KOPT-K1 (cell line): ENCODE measurements around the gene RNF11.
A peak's percentile ranks its signal among the peaks of the same experiment; 100 is the strongest.

Experiments
- H3K27ac ChIP-seq: fragments of 200-600 bp; sonication (generic); 2 replicates; pipeline ENCODE4 v1.5.1; 2016; ENCODE audit warnings: antibody characterized with exemption, mild to moderate bottlenecking, low read depth, low read length; ENCODE audit not compliant: poor library complexity, severe bottlenecking
- H3K36me3 ChIP-seq: fragments of 200-600 bp; sonication (generic); 2 replicates; pipeline ENCODE4 v1.5.1; 2017; ENCODE audit warnings: antibody characterized with exemption, mild to moderate bottlenecking, low read length, moderate library complexity; ENCODE audit not compliant: insufficient read depth
- H3K9me3 ChIP-seq: fragments of 200-600 bp; sonication (generic); 2 replicates; pipeline ENCODE4 v1.5.1; 2017; ENCODE audit warnings: antibody characterized with exemption, low read length, mild to moderate bottlenecking; ENCODE audit not compliant: insufficient read depth, poor library complexity, severe bottlenecking

The RNF11 gene

DNA sequence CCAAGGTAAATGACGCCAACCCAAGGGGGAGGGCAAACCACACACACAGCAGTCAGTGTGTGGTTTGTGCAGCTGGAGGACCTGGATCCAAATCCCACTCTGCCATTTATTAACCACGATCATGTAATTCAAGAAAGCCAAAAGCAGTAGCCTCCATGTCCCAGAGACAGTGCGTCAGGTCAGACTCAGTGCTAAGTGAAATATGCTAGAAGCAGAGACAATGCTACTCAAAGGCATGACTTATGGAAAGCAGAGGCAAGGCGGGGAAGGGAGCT lies 80.7 kb downstream of the RNF11 start:
- no peaks in the 10 kb centered on the region for H3K36me3 ChIP-seq

DNA sequence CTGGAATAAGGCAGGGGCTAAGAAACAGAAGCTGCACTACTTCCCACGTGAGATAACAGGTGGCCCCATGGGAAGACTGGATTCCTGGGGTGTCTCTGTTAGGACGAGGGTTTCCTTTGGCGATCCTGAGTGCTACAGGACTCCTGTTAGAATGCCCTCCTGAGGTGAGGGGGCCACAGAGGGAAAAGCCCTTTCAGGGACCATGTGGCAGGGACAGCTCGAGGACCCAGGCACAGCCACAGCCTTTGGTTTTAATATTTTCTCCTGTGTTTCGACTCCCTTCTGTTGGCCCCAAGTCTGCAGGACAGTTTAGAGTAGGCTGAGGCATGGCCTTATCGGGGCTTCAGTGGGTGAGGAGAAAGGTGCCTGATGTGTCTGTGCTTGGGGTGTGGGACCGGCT lies 81.7 kb downstream of the RNF11 start:
- no peak overlapping the region for H3K27ac ChIP-seq
- H3K36me3 ChIP-seq = no peaks in the 10 kb centered on the region
- H3K9me3 ChIP-seq = no peaks in the 10 kb centered on the region

More for the DNA sequence above, 80.7 kb downstream of the RNF11 start:
- H3K27ac ChIP-seq = peak overlapping the region; percentile 34
- H3K9me3 ChIP-seq = no peaks in the 10 kb centered on the region

DNA sequence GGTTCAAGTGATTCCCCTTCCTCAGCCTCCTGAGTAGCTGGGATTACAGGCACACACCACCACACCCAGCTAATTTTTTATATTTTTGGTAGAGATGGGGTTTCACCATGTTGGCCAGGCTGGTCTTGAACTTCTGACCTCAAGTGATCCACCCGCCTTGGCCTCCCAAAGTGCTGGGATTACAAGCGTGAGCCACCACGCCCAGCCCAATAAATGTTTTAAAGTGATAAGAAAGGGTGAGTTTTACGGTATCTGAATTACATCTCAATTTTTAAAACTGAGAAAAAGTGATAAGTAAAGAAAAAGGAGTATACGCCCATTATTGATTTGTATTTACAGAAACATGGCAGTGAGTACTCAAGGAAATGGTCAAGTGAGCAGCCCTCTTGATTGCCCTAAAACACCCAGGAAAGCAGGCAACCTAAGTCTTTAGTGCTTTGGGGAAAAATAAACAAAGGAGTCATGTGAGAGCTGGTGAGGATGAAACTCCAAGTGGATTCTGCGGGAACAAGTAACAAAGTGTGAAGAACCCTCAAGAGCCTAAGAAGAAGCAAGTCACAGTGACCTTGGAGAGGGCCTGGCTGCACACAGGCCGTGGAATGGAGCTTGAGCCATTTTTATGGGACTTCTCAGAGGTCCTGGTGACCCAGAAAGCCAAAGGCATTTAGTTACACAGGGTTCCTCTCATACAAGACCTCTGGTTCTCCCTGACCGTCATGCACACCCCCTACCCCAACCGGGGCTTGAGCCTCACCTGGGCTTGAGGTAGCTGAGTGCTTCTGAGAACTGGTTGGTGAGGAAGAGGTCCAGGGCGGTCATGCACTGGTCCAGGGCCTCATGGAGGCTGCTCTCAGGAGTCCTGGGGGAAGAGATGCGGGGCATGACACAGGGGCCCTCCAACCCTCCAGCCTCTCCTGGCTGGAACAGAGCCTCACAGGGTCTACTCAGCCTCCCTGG lies 85.2 kb downstream of the RNF11 start:
- no peak overlapping the region for H3K27ac ChIP-seq

DNA sequence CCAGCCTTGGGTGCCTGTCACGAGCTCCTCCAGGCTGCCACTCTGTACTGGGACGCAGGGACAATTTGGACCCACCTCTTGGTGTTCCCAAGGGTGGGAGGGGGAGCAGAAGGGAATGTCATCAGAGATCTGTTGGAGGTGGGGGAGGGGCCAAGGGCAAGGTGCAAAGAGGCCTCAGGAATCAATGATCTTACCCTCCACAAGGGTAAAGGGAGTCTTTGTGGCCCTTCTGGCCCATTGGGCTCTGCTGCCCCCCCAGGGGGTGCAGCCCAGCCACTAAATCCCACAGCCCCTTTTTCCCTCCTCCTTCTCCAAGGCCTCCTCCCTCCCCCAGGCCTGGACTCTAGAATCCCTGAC lies 85.8 kb downstream of the RNF11 start:
- Histone ChIP-seq H3K9me3 (no peaks in the 10 kb centered on the region), H3K27ac (no peak overlapping the region), H3K36me3 (no peaks in the 10 kb centered on the region)

More for the DNA sequence above, 85.2 kb downstream of the RNF11 start:
- Histone ChIP-seq H3K36me3 (no peaks in the 10 kb centered on the region), H3K9me3 (no peaks in the 10 kb centered on the region)

DNA sequence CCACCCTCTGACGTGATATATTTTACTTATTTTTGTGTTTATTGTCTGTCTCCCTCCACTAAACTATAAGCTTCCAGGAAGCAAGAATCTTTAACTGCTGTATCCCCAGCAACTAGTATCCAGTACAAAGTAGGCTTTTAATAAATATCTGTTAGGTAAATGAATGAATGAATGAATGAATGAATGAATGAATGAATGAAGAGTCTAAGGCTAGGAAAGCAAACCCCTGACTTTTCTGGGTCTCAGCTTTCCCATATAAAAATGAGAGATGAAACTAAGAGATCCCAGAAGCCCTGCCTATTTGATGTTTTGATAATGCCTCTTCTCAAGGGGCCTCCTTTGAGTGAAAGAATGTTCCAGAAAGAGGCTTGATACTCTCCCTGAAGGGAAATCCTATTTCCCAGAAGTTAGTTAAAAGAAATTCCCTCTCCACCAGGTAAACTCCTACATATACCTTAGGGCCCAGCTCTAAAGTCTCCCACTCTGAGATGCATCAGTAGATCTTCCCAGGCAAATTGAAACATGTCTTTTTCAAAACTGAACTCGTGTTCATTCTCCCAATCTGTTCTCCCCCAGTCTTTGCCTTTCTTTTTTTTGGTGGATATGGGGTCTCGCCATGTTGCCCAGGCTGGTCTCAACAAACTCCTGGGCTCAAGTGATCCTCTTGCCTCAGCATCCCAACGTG lies 86.5 kb downstream of the RNF11 start:
- Histone ChIP-seq H3K36me3 (no peaks in the 10 kb centered on the region), H3K27ac (no peak overlapping the region), H3K9me3 (no peaks in the 10 kb centered on the region)
